Cardiac ventricle fibroblast (primary cell): ENCODE measurements around the gene EMC8. TPM values are rescaled to one million over a fixed set of nuclear protein-coding genes. Genes with fewer than 3 reads are reported as not detected.

Experiments used
- total RNA-seq: library from RNA; depleted of rRNA; stranded (reverse); fragments of >200 nt; gene quantifications from 2 replicates; pipeline ENCODE4 v1.2.3, GENCODE V29; 2015

Gene EMC8
- total RNA-seq: 27.7 and 31.3 TPM in 2 replicates

GRCh38 chr16:85799497-85800320 lies at the start of gene EMC8, which contains the start of gene COX4I1:
TSS of gene EMC8 (minus strand) at chr16:85799544. CDS start at chr16:85799295, 249 bp downstream.
TSS of gene COX4I1 (plus strand) at chr16:85799695. CDS start at chr16:85801206, 1,511 bp downstream.

GRCh38 chr16:85750827-85751697 lies 48.3 kb downstream of the EMC8 start, which contains the start of gene C16orf74:
TSS of gene C16orf74 (minus strand) at chr16:85751096. CDS start at chr16:85735217, 15,879 bp downstream.

Other genes with a start within 250 kb of the EMC8 start
- 60.8 and 76.0 TPM in 2 replicates for gene GSE1, start 186.2 kb downstream of the EMC8 start, total RNA-seq
- 0.31 and 0.64 TPM in 2 replicates for gene GINS2, start 110.6 kb downstream of the EMC8 start, total RNA-seq
- 0.31 and 2.2 TPM in 2 replicates for gene C16orf74, start 48.4 kb downstream of the EMC8 start, total RNA-seq
- gene COX4I1, start 151 bp upstream of the EMC8 start, total RNA-seq: 504 and 515 TPM in 2 replicates
- not detected in 2 replicates for gene IRF8, start 99.6 kb upstream of the EMC8 start, total RNA-seq